ENCODE measurements around the gene CRYBG3. TPM values are rescaled to one million over a fixed set of nuclear protein-coding genes. Genes with fewer than 3 reads are reported as not detected.

The CRYBG3 gene
- total RNA-seq, 1 donor from 2014 or later: 22.6 TPM

DNA sequence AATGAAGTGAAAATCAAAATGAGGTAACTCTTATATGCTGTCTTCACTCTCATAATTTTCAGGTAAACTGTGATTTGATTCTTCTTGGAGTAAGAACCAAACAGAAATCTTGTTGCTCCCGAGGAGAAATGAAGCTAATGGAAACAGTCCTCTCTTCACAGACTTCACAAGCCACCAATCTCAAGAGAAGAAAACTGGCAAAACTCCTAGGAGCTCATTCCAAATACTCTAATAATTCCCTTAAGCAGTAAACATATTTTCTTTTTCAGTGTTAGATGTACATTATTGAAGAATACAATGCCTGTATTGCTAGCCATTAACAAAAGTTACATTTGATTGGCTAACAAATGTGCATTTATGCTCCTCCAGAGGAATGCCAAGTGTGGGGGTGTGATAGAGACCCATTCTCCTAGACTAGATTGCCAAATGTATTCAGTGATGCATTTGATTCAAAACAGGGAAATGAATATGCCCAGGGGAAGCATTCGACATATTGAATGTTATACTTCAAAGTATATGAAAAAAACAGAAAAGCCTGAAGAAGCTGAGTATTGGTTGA lies 162.2 kb downstream of the CRYBG3 start:
- intact Hi-C loops (cut with DNase I): no loop called here
- Histone ChIP-seq H3K9me3 (no peaks in the 10 kb centered on the region), H3K4me1 (no peaks in the 10 kb centered on the region), H3K27ac (no peak overlapping the region), H3K4me3 (no peak overlapping the region), H3K27me3 (no peaks in the 10 kb centered on the region), H3K36me3 (no peaks in the 10 kb centered on the region)
- TF ChIP-seq POLR2A (IDR thresholded peaks at IDR 0.05) (no peak), POLR2AphosphoS5 (IDR thresholded peaks at IDR 0.05; ENCODE audit: insufficient read depth in 1 of 2, low read depth in 1 of 2) (no peak), CTCF (IDR thresholded peaks at IDR 0.05) (no peak)
- no peak for DNase-seq (ENCODE audit: extremely low spot score in 2 of 2)

DNA sequence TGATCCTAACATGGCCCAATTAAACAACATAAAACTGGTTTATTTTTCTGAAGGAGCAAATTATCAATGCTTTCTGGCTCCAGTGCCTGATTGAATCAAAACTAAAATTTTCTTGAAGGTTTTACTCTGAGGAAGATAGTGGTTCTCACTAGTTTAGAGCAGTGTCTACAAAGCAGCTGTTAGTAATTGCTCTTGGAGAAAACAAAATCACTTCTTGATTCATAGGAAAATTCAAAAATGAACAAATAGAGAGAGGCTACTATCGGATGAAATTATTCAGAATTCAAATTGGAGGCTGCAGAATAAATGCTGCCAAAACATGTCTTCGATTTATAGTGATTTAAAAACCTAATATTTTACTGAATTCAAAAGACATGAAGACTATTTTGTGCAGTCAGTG lies 165.5 kb downstream of the CRYBG3 start:
- Histone ChIP-seq H3K4me1 (no peaks in the 10 kb centered on the region), H3K9me3 (no peaks in the 10 kb centered on the region), H3K27ac (no peak overlapping the region), H3K36me3 (no peaks in the 10 kb centered on the region), H3K4me3 (no peak overlapping the region), H3K27me3 (no peaks in the 10 kb centered on the region)
- TF ChIP-seq POLR2AphosphoS5 (IDR thresholded peaks at IDR 0.05; ENCODE audit: insufficient read depth in 1 of 2, low read depth in 1 of 2) (no peak), CTCF (IDR thresholded peaks at IDR 0.05) (no peak), POLR2A (IDR thresholded peaks at IDR 0.05) (no peak)
- intact Hi-C loops (cut with DNase I): no loop called here
- DNase-seq (ENCODE audit: extremely low spot score in 2 of 2): no peak

GRCh38 chr3:97988784-97989568 lies 167.2 kb downstream of the CRYBG3 start:
- TF ChIP-seq POLR2AphosphoS5 (IDR thresholded peaks at IDR 0.05; ENCODE audit: insufficient read depth in 1 of 2, low read depth in 1 of 2): no peak
- no peak for TF ChIP-seq CTCF (IDR thresholded peaks at IDR 0.05)
- no peak for TF ChIP-seq POLR2A (IDR thresholded peaks at IDR 0.05)
- intact Hi-C loops (cut with DNase I): no loop called here
- no peaks in the 10 kb centered on the region for H3K9me3 ChIP-seq
- no peak for DNase-seq (ENCODE audit: extremely low spot score in 2 of 2)
- no peaks in the 10 kb centered on the region for H3K36me3 ChIP-seq
- H3K27ac ChIP-seq: no peak overlapping the region
- no peak overlapping the region for H3K4me3 ChIP-seq
- H3K27me3 ChIP-seq: no peaks in the 10 kb centered on the region
- H3K4me1 ChIP-seq: no peaks in the 10 kb centered on the region

GRCh38 chr3:97990624-97991292 lies 168.9 kb downstream of the CRYBG3 start:
- TF ChIP-seq CTCF (IDR thresholded peaks at IDR 0.05): no peak
- TF ChIP-seq POLR2AphosphoS5 (IDR thresholded peaks at IDR 0.05; ENCODE audit: insufficient read depth in 1 of 2, low read depth in 1 of 2): no peak
- no peak for TF ChIP-seq POLR2A (IDR thresholded peaks at IDR 0.05)
- no peaks in the 10 kb centered on the region for H3K4me1 ChIP-seq
- no peaks in the 10 kb centered on the region for H3K36me3 ChIP-seq
- no peak for DNase-seq (ENCODE audit: extremely low spot score in 2 of 2)
- H3K27ac ChIP-seq: no peak overlapping the region
- H3K4me3 ChIP-seq: no peak overlapping the region
- no peaks in the 10 kb centered on the region for H3K9me3 ChIP-seq
- no peaks in the 10 kb centered on the region for H3K27me3 ChIP-seq
- intact Hi-C loops (cut with DNase I): no loop called here

GRCh38 chr3:97991293-97991682 lies 169.5 kb downstream of the CRYBG3 start:
- Histone ChIP-seq H3K27ac (no peak overlapping the region), H3K36me3 (no peaks in the 10 kb centered on the region), H3K4me1 (no peaks in the 10 kb centered on the region), H3K27me3 (no peaks in the 10 kb centered on the region), H3K9me3 (no peaks in the 10 kb centered on the region), H3K4me3 (no peak overlapping the region)
- DNase-seq (ENCODE audit: extremely low spot score in 2 of 2): no peak
- intact Hi-C loops (cut with DNase I): no loop called here
- TF ChIP-seq POLR2A (IDR thresholded peaks at IDR 0.05) (no peak), CTCF (IDR thresholded peaks at IDR 0.05) (no peak), POLR2AphosphoS5 (IDR thresholded peaks at IDR 0.05; ENCODE audit: insufficient read depth in 1 of 2, low read depth in 1 of 2) (no peak)

All from vagina (tissue), 2 donors.